H9 (cell line): ENCODE results near the gene SNRPD3. TPM values are rescaled to one million over a fixed set of nuclear protein-coding genes. Genes with fewer than 3 reads are reported as not detected.

Source experiments
- DNase-seq: peaks from one replicate; pipeline ENCODE4 v3.0.0-alpha.2; 2017
- H2AFZ ChIP-seq: one replicate; pipeline ENCODE4 v1.6.1; 2013; ENCODE audit warnings: mild to moderate bottlenecking, low read length, control low read depth, moderate library complexity
- H2AK5ac ChIP-seq: 2 replicates; pipeline ENCODE4 v1.6.1; 2013; ENCODE audit warnings: low read length, control low read depth, mixed read lengths; ENCODE audit not compliant: insufficient read length
- H2BK120ac ChIP-seq: one replicate; pipeline ENCODE4 v1.6.1; 2013; ENCODE audit warnings: low read depth, mild to moderate bottlenecking, low read length, control low read depth, inconsistent platforms; ENCODE audit not compliant: poor library complexity, severe bottlenecking
- H2BK12ac ChIP-seq: 2 replicates; pipeline ENCODE4 v1.6.1; 2013; ENCODE audit warnings: low read length, control low read depth, mixed read lengths, low read depth; ENCODE audit not compliant: insufficient read length
- H2BK15ac ChIP-seq: 2 replicates; pipeline ENCODE4 v1.6.1; 2013; ENCODE audit warnings: low read depth, low read length, control low read depth
- H2BK20ac ChIP-seq: one replicate; pipeline ENCODE4 v1.6.1; 2013; ENCODE audit warnings: low read depth, mild to moderate bottlenecking, low read length, control low read depth, inconsistent platforms; ENCODE audit not compliant: poor library complexity, severe bottlenecking
- H2BK5ac ChIP-seq: 2 replicates; pipeline ENCODE4 v1.6.1; 2013; ENCODE audit warnings: low read length, control low read depth, mixed read lengths; ENCODE audit not compliant: insufficient read length
- H3K14ac ChIP-seq: 2 replicates; pipeline ENCODE4 v1.6.1; 2013; ENCODE audit warnings: low read length, control low read depth; ENCODE audit not compliant: insufficient read depth
- H3K18ac ChIP-seq: 2 replicates; pipeline ENCODE4 v1.6.1; 2013; ENCODE audit warnings: low read depth, mild to moderate bottlenecking, mixed read lengths, low read length, control low read depth; ENCODE audit not compliant: insufficient read length
- H3K23ac ChIP-seq: 2 replicates; pipeline ENCODE4 v1.6.1; 2013; ENCODE audit warnings: low read length, control low read depth, mixed read lengths, low read depth; ENCODE audit not compliant: insufficient read length
- H3K23me2 ChIP-seq: 2 replicates; pipeline ENCODE4 v1.6.1; 2013; ENCODE audit warnings: low read depth, mild to moderate bottlenecking, mixed read lengths, low read length, control low read depth; ENCODE audit not compliant: insufficient read length, poor library complexity, severe bottlenecking
- H3K27ac ChIP-seq: 2 replicates; pipeline ENCODE4 v1.5.1; 2013; ENCODE audit warnings: low read length, control low read depth, mixed read lengths, low read depth; ENCODE audit not compliant: insufficient read length
- H3K27me3 ChIP-seq: 2 replicates; pipeline ENCODE4 v1.6.1; 2013; ENCODE audit warnings: low read length, control low read depth, inconsistent platforms; ENCODE audit not compliant: insufficient read depth
- H3K4ac ChIP-seq: 2 replicates; pipeline ENCODE4 v1.6.1; 2013; ENCODE audit warnings: low read depth, mild to moderate bottlenecking, control low read depth, inconsistent platforms, low read length, moderate library complexity
- H3K4me1 ChIP-seq: 2 replicates; pipeline ENCODE4 v1.6.1; 2013; ENCODE audit warnings: low read length, control low read depth, inconsistent platforms; ENCODE audit not compliant: insufficient read depth
- H3K4me2 ChIP-seq: 2 replicates; pipeline ENCODE4 v1.6.1; 2013; ENCODE audit warnings: low read length, control low read depth, mixed read lengths; ENCODE audit not compliant: insufficient read length, insufficient read depth
- H3K56ac ChIP-seq: 2 replicates; pipeline ENCODE4 v1.6.1; 2013; ENCODE audit warnings: low read depth, mild to moderate bottlenecking, mixed read lengths, low read length, control low read depth; ENCODE audit not compliant: insufficient read length
- H3K79me1 ChIP-seq: 2 replicates; pipeline ENCODE4 v1.6.1; 2013; ENCODE audit warnings: low read depth, mild to moderate bottlenecking, moderate library complexity, low read length, control low read depth, inconsistent platforms; ENCODE audit not compliant: insufficient read depth, poor library complexity, severe bottlenecking
- H3K79me2 ChIP-seq: 2 replicates; pipeline ENCODE4 v1.6.1; 2013; ENCODE audit warnings: low read length, control low read depth, inconsistent platforms; ENCODE audit not compliant: insufficient read depth
- H3K9ac ChIP-seq: 2 replicates; pipeline ENCODE4 v1.6.1; 2013; ENCODE audit warnings: low read length, control low read depth, mixed read lengths; ENCODE audit not compliant: insufficient read length; ENCODE audit errors: extremely low read depth
- H3K9me3 ChIP-seq: one replicate; pipeline ENCODE4 v1.6.1; 2013; ENCODE audit warnings: low read depth, low read length, inconsistent platforms; ENCODE audit not compliant: control insufficient read depth
- H3T11ph ChIP-seq: one replicate; pipeline ENCODE4 v1.6.1; 2013; ENCODE audit warnings: mild to moderate bottlenecking, low read length, control low read depth, inconsistent platforms
- H4K20me1 ChIP-seq: one replicate; pipeline ENCODE4 v1.6.1; 2013; ENCODE audit not compliant: control insufficient read depth, insufficient read length, insufficient read depth
- H4K5ac ChIP-seq: 2 replicates; pipeline ENCODE4 v1.6.1; 2013; ENCODE audit warnings: low read depth, mild to moderate bottlenecking, mixed read lengths, low read length, control low read depth; ENCODE audit not compliant: insufficient read length
- H4K8ac ChIP-seq: replicated peaks from 2 replicates; pipeline ENCODE4 v1.6.1; 2013; ENCODE audit warnings: low read length, control low read depth, mixed read lengths, low read depth; ENCODE audit not compliant: insufficient read length
- H4K91ac ChIP-seq: 2 replicates; pipeline ENCODE4 v1.6.1; 2013; ENCODE audit warnings: low read depth, mild to moderate bottlenecking, moderate library complexity, mixed read lengths, low read length, control low read depth; ENCODE audit not compliant: insufficient read length
- H3K27ac Mint-ChIP-seq, 3 experiments: 2 replicates in 2 of 3; 3 replicates in 1 of 3; pipeline ENCODE4 v1.8.0; 2020 to 2021; ENCODE audit warnings: mixed read lengths in 3 of 3, mild to moderate bottlenecking in 1 of 3, moderate library complexity in 1 of 3
- H3K27me3 Mint-ChIP-seq: 2 replicates; pipeline ENCODE4 v1.8.0; 2021; ENCODE audit warnings: low read depth, mild to moderate bottlenecking, moderate library complexity, mixed read lengths
- H3K36me3 Mint-ChIP-seq, 3 experiments: 2 replicates in 2 of 3; 3 replicates in 1 of 3; pipeline ENCODE4 v1.8.0; 2020 to 2021; ENCODE audit warnings: low read depth in 3 of 3, mixed read lengths in 3 of 3; ENCODE audit not compliant: insufficient read depth in 1 of 3
- H3K4me1 Mint-ChIP-seq, 2 experiments: 2 replicates each; pipeline ENCODE4 v1.8.0; 2020; ENCODE audit warnings: mixed read lengths in 2 of 2
- H3K4me3 Mint-ChIP-seq, 2 experiments: 2 replicates in 1 of 2; 3 replicates in 1 of 2; pipeline ENCODE4 v1.8.0; 2020 to 2021; ENCODE audit warnings: mild to moderate bottlenecking in 2 of 2, mixed read lengths in 2 of 2, moderate library complexity in 1 of 2
- H3K9me3 Mint-ChIP-seq, 2 experiments: 2 replicates in 1 of 2; 3 replicates in 1 of 2; pipeline ENCODE4 v1.8.0; 2020; ENCODE audit warnings: mild to moderate bottlenecking in 2 of 2, mixed read lengths in 2 of 2, moderate library complexity in 1 of 2
- WGBS: extraction: QIAGEN DNeasy Blood & Tissue Kit; methylation state at CpG from one replicate; pipeline ENCODE4 v1.1.7; 2013; ENCODE audit warnings: missing lambda C conversion rate, low lambda C conversion rate, mixed read lengths; ENCODE audit not compliant: insufficient read length; ENCODE audit errors: extremely low coverage; 5-methylcytosine and 5-hydroxymethylcytosine counted together
- total RNA-seq: library from RNA; stranded (reverse); gene quantifications from 2 replicates; pipeline ENCODE4 v1.2.1, GENCODE V29; 2021
- TF ChIP-seq, protein P1 (sequence below): fragments of 200-600 bp; sonication (generic); conservative IDR thresholded peaks from 3 replicates; pipeline ENCODE4 v1.8.0; 2021; ENCODE audit warnings: antibody characterized with exemption, mild to moderate bottlenecking

Gene SNRPD3
- total RNA-seq, 1 experiment from 2014 or later: 212 TPM

GRCh38 chr22:24507716-24508115 is 48.1 kb upstream of the SNRPD3 start:
- H4K91ac ChIP-seq: no peak overlapping the region
- no peaks in the 10 kb centered on the region for H3K23me2 ChIP-seq
- Mint-ChIP-seq H3K27me3 (no peaks in the 10 kb centered on the region; the same call in 1 of the 2 replicates), H3K4me3 (peak overlapping the region; percentile 29 to 56; a peak in 3 of 5 replicates), H3K4me1 (peaks cover 25 to 28% of the 10 kb centered on the region in 2 experiments), H3K27ac (peak overlapping the region in 1 of 3 experiments; percentile 64; a peak in 3 of 7 replicates), H3K36me3 (no peaks in the 10 kb centered on the region), H3K9me3 (no peaks in the 10 kb centered on the region; a peak in 1 of 5 replicates)
- H2BK15ac ChIP-seq: no peak overlapping the region
- no peak overlapping the region for H3K4ac ChIP-seq
- no peaks in the 10 kb centered on the region for H4K20me1 ChIP-seq
- no peak overlapping the region for H2BK20ac ChIP-seq
- H3K9ac ChIP-seq: no peak overlapping the region
- DNase-seq: peak; percentile 90
- H3K56ac ChIP-seq: no peak overlapping the region
- no peak overlapping the region for H2AK5ac ChIP-seq
- H3K4me1 ChIP-seq: no peaks in the 10 kb centered on the region; the same call in 1 of the 2 replicates
- no peak overlapping the region for H4K8ac ChIP-seq
- no peak overlapping the region for H3T11ph ChIP-seq
- no peaks in the 10 kb centered on the region for H3K27me3 ChIP-seq
- no peak overlapping the region for H3K27ac ChIP-seq
- no peak overlapping the region for H2AFZ ChIP-seq
- H3K79me2 ChIP-seq: no peaks in the 10 kb centered on the region
- TF ChIP-seq, protein P1, sequence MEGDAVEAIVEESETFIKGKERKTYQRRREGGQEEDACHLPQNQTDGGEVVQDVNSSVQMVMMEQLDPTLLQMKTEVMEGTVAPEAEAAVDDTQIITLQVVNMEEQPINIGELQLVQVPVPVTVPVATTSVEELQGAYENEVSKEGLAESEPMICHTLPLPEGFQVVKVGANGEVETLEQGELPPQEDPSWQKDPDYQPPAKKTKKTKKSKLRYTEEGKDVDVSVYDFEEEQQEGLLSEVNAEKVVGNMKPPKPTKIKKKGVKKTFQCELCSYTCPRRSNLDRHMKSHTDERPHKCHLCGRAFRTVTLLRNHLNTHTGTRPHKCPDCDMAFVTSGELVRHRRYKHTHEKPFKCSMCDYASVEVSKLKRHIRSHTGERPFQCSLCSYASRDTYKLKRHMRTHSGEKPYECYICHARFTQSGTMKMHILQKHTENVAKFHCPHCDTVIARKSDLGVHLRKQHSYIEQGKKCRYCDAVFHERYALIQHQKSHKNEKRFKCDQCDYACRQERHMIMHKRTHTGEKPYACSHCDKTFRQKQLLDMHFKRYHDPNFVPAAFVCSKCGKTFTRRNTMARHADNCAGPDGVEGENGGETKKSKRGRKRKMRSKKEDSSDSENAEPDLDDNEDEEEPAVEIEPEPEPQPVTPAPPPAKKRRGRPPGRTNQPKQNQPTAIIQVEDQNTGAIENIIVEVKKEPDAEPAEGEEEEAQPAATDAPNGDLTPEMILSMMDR: peak; percentile 58
- no peak overlapping the region for H3K18ac ChIP-seq
- no CpG with 5 or more reads among the region's 7 CpGs for WGBS
- H3K79me1 ChIP-seq: no peaks in the 10 kb centered on the region
- H3K23ac ChIP-seq: no peak overlapping the region
- peak overlapping the region; percentile 30 for H3K4me2 ChIP-seq
- no peaks in the 10 kb centered on the region for H3K9me3 ChIP-seq
- no peak overlapping the region for H3K14ac ChIP-seq
- no peak overlapping the region for H2BK12ac ChIP-seq
- no peak overlapping the region for H2BK120ac ChIP-seq
- no peak overlapping the region for H4K5ac ChIP-seq
- no peak overlapping the region for H2BK5ac ChIP-seq
